A549 (cell line): ENCODE measurements around the gene NDUFB5.

ENCODE experiments used
- CHD4 ChIP-seq: fragments of 200-600 bp; sonication (generic); IDR thresholded peaks from 2 replicates; pipeline ENCODE4 v1.6.1; 2016; ENCODE audit warnings: antibody characterized with exemption, mild to moderate bottlenecking, borderline replicate concordance
- CTCF ChIP-seq: fragments of >200 bp; sonication (Bioruptor Twin); formaldehyde crosslinking; IDR thresholded peaks from 3 replicates; pipeline ENCODE4 v1.5.1; 2016
- EHMT2 ChIP-seq: fragments of 200-600 bp; sonication (generic); IDR thresholded peaks from 2 replicates; pipeline ENCODE4 v1.6.1; 2016; ENCODE audit warnings: antibody characterized with exemption, low read depth, mild to moderate bottlenecking, moderate library complexity
- JUN ChIP-seq, 2 experiments: fragments of >200 bp; sonication (Bioruptor Twin); formaldehyde crosslinking; IDR thresholded peaks; 2 replicates in 1 of 2; 3 replicates in 1 of 2; pipeline ENCODE4 v1.6.1; 2016 to 2017
- POLR2A ChIP-seq: IDR thresholded peaks from 2 replicates; pipeline ENCODE4 v1.6.1; 2012; ENCODE audit warnings: mild to moderate bottlenecking, low read length
- RAD21 ChIP-seq, 2 experiments: fragments of >200 bp in 1 of 2; sonication (Bioruptor Twin) in 1 of 2; formaldehyde crosslinking in 1 of 2; IDR thresholded peaks in 1 of 2; conservative IDR thresholded peaks in 1 of 2; 2 replicates in 1 of 2; 3 replicates in 1 of 2; pipeline ENCODE4 v1.6.1; 2012 to 2018; ENCODE audit warnings: inconsistent platforms in 1 of 2
- RCOR1 ChIP-seq: fragments of 150-350 bp; IDR thresholded peaks from 2 replicates; pipeline ENCODE4 v1.6.1; 2014; ENCODE audit warnings: antibody characterized with exemption, low read length, low read depth
- REST ChIP-seq: fragments of 200-600 bp; sonication (generic); IDR thresholded peaks from 2 replicates; pipeline ENCODE4 v1.6.1; 2016; ENCODE audit warnings: antibody characterized with exemption, mild to moderate bottlenecking, moderate library complexity
- RFX5 ChIP-seq: fragments of 450-650 bp; IDR thresholded peaks from 2 replicates; pipeline ENCODE4 v1.7.1; 2014; ENCODE audit warnings: antibody characterized with exemption, mild to moderate bottlenecking, moderate library complexity
- TF ChIP-seq, protein P1 (sequence below): fragments of >200 bp; sonication (Bioruptor Twin); formaldehyde crosslinking; IDR thresholded peaks from 3 replicates; pipeline ENCODE4 v1.6.1; 2016
- TF ChIP-seq, protein P2 (sequence below): fragments of 150-350 bp; IDR thresholded peaks from 2 replicates; pipeline ENCODE4 v1.6.1; 2014; ENCODE audit warnings: low read depth, mild to moderate bottlenecking, low read length
- TF ChIP-seq, protein P3 (sequence below): fragments of >200 bp; sonication (Bioruptor Twin); formaldehyde crosslinking; IDR thresholded peaks from 2 replicates; pipeline ENCODE4 v1.6.1; 2016

GRCh38 chr3:179666030-179666429, 61.4 kb downstream of the NDUFB5 start:
- no peak for TF ChIP-seq POLR2A
- TF ChIP-seq, protein P1, sequence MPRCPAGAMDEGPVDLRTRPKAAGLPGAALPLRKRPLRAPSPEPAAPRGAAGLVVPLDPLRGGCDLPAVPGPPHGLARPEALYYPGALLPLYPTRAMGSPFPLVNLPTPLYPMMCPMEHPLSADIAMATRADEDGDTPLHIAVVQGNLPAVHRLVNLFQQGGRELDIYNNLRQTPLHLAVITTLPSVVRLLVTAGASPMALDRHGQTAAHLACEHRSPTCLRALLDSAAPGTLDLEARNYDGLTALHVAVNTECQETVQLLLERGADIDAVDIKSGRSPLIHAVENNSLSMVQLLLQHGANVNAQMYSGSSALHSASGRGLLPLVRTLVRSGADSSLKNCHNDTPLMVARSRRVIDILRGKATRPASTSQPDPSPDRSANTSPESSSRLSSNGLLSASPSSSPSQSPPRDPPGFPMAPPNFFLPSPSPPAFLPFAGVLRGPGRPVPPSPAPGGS, result no peak
- no peak for TF ChIP-seq CTCF
- TF ChIP-seq JUN (IDR thresholded peaks at IDR 0.05), result no peak
- TF ChIP-seq CHD4, result no peak
- TF ChIP-seq, protein P2, sequence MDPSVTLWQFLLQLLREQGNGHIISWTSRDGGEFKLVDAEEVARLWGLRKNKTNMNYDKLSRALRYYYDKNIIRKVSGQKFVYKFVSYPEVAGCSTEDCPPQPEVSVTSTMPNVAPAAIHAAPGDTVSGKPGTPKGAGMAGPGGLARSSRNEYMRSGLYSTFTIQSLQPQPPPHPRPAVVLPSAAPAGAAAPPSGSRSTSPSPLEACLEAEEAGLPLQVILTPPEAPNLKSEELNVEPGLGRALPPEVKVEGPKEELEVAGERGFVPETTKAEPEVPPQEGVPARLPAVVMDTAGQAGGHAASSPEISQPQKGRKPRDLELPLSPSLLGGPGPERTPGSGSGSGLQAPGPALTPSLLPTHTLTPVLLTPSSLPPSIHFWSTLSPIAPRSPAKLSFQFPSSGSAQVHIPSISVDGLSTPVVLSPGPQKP, result no peak
- TF ChIP-seq, protein P3, sequence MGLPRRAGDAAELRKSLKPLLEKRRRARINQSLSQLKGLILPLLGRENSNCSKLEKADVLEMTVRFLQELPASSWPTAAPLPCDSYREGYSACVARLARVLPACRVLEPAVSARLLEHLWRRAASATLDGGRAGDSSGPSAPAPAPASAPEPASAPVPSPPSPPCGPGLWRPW, result no peak
- no peak for TF ChIP-seq RAD21 (conservative IDR thresholded peaks at IDR 0.05 in 1 of 2, IDR thresholded peaks at IDR 0.05 in 1 of 2)
- TF ChIP-seq REST, result no peak
- no peak for TF ChIP-seq EHMT2
- no peak for TF ChIP-seq RCOR1
- TF ChIP-seq RFX5, result no peak
